ELF-1 (cell line): Measurements from ENCODE around the gene ZNG1C.
"Not testable (repeated sequence)": the region's sequence is repeated elsewhere in the genome, so short reads cannot be mapped to it uniquely, and the experiment has no call there.

Source experiments
- DNase-seq: peaks from one replicate; pipeline ENCODE4 v3.0.0-alpha.2; 2016; ENCODE audit warnings: low read depth, low spot score

Gene ZNG1C

DNA sequence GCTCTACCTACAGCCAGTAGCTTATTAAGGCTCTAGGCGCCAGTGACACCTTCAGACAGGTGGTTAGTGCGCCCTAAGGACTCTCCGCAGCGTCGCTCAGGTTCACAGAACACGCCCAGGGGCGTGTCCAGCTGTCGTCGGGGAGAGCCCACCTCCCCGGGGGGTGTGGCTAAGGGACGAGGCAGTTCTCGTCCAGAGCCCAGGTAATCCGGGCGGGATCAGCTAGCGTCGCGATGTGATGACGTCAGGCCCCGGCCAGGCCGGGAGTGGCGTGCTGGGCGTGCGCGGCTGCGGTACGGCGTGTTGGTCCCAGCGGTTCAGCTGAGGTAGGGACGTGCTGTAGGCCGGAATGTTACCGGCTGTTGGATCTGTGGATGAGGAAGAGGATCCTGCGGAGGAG lies at the start of gene ZNG1C:
Gene ZNG1C, plus strand, starts transcription at position 301 of the 400 bp plus-strand sequence. Its CDS starts 49 bp downstream, at position 350.
- DNase-seq = not testable (repeated sequence)

DNA sequence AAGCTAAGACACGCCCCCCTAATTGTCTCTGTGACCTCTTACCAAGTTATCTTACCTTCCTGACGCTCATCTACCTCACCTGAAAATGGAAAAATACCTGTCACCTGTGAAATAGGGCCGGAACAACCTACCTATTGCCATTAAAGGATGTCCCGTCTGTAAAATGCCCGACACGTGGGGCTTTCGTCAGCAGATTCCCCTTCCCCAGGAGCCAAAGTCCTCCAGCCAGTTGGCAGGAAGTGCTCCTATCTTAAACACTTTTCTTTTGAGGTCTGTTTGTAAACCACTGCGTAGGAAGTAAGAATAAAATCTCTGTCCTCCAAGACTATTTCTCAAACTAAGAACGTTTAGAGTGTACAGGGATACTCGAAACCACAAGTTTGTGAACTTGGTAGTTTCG lies 654 bp downstream of the ZNG1C start:
- not testable (repeated sequence) for DNase-seq

DNA sequence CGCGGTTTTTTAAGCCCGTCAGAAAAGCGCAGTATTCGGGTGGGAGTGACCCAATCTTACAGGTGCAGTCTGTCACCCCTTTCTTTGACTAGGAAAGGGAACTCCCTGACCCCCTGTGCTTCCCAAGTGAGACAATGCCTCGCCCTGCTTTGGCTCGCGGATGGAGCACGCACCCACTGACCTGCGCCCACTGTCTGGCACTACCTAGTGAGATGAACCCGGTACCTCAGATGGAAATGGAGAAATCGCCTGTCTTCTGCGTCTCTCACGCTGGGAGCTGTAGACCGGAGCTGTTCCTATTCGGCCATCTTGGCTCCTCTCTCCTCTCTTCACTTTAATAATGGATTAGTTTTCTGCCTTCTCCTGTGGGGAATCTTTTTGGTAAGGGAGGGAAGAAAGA lies 39.3 kb downstream of the ZNG1C start:
- not testable (repeated sequence) for DNase-seq

DNA sequence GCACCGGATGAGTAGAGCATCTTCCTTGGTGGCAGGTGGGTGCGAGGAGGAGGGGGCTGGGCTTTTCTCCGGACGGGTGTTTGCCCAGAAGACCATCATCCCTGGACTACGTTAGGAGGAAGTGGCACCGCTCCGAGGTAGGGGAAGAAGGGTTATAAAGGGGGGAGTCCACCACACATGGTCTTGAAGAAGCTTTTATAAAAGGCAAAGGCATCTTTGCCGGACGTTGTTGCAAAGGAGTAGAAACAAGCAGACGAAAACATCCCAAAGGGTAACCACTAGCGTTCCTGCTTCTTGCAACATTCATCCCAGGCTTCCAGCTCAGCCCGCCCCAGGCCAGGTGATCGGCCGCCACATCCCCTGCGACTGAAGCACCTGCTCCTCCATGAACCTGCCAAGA lies 60.8 kb downstream of the ZNG1C start, which contains the start of gene FOXD4L3:
Gene FOXD4L3, plus strand, starts transcription at position 301 of the 400 bp plus-strand sequence. Its CDS starts 85 bp downstream, at position 386.
- not testable (repeated sequence) for DNase-seq

DNA sequence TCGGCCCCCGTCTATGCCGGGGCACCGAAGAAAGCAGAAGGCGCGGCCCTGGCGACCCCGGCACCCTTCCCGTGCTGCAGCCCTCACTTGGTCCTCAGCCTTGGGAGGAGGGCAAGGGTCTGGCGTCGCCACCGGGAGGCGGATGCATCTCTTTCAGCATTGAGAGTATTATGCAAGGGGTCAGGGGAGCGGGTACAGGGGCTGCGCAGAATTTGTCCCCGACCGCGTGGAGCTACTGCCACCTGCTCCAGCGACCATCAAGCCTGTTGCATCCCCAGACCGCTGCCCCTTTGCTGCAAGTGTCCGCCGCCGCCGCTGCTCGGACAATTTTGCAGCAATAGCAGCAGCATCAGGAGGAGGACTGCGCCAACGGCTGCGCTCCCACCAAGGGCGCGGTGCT lies 62.0 kb downstream of the ZNG1C start:
- DNase-seq = not testable (repeated sequence)

DNA sequence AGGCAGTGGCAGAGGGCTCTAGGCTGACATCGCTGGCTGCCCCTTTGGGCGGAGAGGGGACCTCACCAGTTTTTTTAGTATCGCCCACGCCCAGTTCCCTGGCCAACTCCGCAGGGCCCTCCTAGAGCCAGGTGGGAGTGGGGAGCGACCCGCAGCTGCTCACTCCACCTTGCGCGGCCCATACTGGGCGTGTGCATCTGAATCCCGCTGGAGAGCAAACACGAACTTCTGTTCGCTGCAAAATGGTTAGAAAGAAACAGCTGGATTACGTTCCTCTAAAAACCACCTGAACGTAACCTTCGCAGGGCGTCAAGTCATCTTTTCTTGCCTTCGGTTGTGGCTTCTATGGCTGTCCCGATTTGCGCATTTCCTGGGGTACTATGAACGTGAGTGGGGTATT lies 62.4 kb downstream of the ZNG1C start:
- not testable (repeated sequence) for DNase-seq

DNA sequence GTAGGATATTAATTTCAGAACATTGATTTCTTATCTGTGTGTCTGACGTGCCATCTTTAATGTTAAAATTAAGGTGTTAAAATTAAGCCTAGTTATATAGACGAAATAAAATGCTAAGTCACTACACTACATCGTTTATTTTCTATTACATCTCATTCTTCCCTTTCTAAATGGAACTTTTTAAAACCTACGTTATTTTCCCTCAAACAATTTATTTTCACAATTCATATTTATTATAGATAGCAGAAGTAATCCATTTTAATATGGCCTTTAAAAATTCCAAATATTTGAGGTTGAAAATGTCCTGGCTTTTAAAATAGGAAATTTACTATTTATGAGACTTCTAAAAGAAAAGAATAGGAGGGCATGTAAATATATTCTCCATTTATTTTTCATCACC lies 63.0 kb downstream of the ZNG1C start:
- not testable (repeated sequence) for DNase-seq

DNA sequence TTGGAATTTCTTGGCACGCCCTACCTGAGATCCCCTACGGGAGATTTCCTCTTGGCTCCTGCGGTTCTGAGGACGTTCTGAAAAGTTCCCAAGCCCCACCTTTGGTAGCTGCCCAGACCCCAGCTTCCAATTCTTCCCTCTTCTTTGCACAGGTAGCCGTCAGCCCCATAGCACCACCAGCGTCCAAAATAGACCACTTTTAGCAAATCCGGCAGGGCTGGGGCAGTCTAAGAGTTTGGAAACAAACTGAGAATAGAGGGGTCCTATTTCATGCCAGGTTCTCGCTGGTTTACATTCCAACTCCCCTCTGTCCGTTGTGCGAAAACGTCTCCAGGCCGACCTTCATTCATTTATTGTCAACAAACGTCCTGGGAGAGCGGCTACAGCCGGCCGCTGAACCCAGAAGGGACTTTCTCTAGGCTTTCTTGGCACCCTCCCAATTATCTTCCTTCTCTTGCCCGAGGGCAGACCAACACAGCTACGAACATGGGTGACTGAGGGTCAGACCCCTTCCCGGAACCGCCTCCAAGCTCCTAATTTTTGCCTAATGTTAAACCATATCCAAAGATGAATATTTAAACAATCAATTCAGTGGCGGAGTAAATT lies 64.0 kb downstream of the ZNG1C start:
- DNase-seq = not testable (repeated sequence)

DNA sequence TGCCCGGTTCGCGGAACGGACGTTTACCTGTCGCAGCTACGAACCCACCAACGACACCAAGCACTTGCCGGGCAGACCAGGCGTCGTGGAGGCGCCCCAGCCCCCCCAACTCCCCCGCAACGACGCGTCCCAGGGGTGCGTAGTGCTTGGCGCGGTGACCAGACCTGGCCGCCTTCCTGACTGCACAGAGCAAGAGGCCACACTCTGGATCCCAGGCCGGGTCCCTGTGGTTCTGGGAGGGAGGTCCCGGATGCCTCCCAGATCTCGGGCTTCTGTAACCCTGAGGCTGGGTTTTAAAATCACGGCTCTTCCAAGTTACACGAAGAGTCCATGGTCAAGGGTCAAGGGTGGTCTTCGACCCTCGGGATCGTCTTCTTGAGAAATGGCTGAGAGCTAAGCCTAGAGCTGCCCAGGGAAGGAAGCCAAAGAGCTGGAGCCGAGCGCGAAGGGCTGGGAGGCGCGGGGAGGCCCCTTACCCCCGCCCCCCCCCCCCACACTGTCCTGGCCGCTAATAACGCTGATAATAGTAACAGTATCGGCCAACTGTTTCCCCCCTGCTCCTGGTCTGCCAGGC lies 64.7 kb downstream of the ZNG1C start:
- DNase-seq = peak; percentile 1

DNA sequence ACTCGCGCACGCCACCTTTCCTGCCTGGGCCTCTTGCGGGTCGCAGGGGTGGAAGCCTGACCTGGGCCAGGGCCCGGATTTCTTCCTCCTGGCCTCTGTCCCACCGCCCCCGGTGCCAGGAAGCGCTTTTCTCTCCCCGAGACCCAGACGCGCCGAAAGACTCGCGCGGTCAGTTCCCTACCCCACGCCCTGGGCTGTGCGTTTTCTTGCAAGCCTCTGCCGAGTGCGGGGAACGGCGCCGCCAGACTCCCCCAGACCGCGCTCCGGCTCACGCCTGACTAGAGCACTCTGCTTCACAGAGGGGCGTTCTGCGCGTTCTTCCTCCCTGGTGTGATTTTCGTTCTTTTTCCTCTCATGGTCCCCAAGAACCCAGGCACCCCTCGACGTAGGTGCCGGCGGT lies 65.3 kb downstream of the ZNG1C start:
- DNase-seq = not testable (repeated sequence)

DNA sequence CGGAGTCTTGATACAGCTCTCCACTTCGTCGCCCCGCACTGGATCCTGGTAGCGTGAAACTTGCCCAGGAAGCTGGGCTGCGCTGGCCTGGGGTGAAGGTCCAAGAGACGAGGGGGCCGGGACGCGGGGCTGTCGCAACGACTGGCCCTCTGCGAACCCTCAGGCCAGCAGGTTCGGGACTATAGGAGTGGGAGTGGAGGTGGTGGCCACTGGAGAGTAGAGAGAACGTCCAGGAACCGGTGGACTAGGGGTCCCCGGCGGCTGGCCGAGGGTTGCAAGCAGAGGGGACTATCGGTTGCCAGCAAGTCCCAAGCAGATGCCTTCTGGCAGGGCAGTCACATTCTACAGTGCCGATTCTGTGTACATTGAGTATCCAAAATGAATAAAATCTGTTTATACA lies 65.9 kb downstream of the ZNG1C start:
- not testable (repeated sequence) for DNase-seq

DNA sequence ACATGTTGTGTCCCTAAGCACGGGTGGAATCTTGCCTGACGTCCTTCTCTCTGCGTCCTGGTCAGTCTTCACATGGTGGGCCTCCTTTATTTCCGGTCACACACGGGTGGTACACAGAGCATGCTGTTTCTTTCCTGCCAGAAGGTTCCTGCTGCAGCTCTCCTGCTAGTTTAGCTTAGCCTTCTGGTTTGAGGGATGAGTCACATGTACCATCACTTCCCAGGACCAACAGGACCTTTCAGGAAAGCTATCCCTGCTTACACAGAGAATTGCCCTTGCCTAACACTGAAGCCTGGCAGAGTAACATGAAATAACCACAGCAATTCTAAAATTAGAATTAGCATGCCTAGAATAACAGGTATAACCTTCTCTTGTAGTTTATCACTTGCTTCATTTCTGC lies 69.4 kb downstream of the ZNG1C start:
- not testable (repeated sequence) for DNase-seq

DNA sequence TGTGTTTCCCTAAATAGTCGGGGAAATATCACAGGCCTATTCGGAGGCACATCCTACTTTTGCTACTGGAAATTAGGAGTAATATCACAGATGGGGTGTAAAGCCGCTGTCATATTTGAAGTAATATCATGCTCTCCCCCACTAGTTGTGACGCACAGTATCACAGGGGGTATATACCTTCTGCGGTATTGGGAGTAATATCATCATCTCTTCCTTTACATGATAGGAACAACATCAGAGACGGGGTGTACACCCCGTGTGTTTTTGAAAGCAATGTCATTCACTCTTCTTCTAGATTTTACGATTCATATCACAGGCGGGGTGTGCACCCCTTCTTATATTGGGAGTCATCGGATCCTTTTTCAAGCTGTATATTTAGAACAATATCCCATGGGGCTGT lies 76.4 kb downstream of the ZNG1C start:
- DNase-seq = not testable (repeated sequence)

DNA sequence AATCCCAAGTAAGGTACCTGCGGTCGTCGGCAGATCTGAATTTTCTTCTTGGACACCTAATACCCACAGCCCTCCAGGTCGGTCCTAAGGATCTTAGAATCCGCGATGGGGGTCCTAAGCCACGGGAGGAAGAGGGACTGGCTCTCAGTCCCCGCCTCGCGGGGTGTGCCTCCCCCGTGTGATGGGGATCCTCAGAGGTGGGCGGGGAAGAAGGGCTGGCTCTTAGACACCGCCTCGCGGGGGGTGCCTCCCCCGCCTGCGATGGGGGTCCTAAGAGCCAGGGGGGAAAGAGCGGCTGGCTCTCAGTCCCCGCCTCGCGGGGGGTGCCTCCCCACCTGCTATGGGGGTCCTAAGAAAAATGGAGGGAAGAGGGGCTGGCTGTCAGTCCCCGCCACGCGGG lies 82.0 kb downstream of the ZNG1C start:
- not testable (repeated sequence) for DNase-seq

DNA sequence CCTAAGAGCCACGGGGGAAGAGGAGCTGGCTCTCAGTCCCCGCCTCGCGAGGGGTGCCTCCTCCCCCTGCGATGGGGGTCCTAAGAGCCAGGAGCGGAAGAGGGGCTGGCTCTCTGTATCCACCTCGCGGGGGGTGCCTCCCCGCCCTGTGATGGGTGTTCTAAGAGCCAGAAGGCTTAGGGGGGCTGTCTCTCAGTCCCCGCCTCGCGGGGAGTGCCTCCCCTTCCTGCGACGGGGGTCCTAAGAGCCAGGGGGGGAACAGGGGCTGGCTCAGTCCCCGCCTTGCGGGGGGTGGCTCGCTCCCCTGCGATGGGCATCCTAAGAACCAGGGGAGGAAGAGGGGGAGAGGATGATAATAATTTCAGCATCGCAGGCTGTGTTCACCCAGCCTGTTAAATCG lies 82.7 kb downstream of the ZNG1C start:
- DNase-seq = not testable (repeated sequence)

DNA sequence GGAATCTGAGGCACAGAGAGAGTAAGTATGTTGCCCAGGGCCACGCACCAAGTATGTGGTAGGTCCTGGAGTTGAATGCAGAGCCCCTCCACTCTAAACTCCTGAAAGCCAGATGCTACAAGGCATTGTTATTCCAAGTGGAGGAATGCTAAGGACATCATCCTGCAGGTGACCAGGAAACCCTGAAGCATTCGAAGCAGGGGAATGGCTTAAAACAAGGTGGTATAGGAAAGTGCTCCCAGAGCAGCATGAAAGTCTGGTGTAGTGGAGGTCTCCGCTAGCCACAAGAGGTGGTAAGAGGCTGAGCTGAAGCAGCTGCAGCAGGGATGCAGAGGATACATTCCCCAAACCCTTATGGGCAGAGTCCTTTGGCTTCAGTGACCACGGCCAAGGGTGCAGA lies 87.3 kb downstream of the ZNG1C start:
- not testable (repeated sequence) for DNase-seq

DNA sequence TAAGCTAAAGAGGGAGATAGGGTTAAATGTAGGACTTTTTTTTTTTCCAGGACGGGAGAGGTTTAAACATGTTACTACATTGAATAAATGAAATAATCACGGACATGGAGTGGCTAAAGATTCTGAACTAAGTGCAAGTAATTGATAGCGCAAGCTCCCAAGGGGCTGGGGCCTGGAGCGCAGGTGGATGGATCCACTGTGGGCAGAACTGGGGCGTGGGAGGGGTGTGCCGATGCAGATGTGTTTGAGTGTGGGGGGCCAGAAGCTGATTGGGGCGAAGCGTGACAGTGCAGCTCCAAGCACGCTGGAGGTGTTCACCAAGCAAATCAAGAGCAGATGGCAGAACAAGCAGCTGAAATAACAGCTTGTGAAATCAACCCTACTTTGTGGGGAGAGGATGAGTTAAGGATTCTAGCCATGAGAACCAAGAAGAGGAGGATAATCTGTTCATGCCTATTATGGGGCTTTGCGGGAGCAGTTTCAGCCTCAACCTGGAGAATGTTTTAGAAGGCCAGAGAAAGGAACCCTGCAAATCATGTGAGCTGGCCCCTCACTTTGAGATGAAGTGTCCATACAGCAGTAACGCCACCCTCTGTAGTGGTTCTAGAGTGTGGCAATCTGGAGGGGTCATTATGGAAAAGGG lies 88.9 kb downstream of the ZNG1C start:
- DNase-seq = not testable (repeated sequence)

DNA sequence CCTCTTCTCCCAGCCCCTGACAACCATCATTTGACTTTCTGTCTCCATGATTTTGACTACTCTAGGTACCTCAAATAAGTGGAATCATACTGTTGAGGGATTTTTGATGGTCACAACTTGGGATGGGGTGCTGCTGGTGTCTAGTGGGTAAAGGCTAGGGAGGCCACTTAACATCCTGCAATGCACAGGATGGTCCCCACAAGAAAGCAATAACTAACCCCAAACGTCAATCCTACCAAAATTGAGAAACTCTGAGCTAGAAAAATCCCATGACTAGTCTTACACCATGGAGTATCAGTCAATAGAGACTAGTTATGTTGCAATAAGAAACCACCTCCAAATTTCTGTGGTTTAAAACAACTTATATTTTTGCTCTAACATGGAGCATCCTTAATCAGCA lies 90.3 kb downstream of the ZNG1C start:
- DNase-seq = not testable (repeated sequence)

DNA sequence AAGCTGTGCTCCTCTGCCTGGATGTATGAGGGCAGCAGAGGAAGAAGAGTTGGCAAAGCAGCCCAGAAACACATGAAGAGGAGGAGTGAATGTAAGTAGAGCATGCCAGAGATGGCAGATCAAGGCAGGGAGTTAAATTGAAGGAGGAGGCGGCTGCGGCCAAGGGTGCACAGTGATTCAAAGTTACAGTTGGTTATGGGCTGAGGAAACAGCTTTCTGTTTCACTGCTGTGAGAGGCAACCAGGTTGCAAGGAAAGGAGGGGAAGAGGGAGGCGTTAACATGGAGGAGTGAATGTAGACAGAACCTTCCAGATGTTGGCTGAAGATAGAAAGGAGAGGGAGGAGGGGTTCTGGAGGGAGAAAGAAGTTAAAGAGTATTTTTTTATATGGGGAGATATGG lies 94.2 kb downstream of the ZNG1C start:
- not testable (repeated sequence) for DNase-seq

DNA sequence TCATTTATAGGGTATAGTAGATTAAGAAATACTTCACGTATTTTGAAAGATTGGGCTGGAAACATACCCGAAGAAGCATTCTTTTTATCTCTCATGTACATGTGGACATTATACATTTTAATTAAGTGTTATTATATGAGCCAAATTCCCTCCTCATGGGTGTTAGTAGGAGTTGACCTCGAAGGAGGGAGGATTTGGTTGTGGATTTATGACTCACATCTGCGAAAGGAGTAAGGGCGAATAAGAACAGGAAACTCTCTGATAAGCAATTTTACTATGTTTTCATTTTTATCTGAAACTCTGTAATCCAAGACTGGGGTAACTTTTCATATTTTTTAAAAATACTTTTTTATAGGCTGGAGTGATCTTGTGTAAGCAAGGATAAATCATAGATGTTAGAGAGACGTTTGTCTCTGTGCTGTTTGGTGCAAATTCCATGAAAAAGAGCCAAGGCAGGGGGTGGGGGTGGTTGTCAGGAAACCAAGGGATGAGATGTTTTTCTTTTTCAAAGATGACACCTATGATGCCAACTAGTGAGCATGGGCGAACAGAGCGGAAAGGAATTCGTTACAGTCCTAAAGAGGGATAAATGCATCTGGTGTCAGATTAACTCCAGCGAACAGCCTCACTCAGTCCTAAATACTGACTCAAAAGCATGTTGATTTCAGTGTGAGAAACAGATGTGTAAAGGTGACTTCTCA lies 95.0 kb downstream of the ZNG1C start:
- DNase-seq = not testable (repeated sequence)

DNA sequence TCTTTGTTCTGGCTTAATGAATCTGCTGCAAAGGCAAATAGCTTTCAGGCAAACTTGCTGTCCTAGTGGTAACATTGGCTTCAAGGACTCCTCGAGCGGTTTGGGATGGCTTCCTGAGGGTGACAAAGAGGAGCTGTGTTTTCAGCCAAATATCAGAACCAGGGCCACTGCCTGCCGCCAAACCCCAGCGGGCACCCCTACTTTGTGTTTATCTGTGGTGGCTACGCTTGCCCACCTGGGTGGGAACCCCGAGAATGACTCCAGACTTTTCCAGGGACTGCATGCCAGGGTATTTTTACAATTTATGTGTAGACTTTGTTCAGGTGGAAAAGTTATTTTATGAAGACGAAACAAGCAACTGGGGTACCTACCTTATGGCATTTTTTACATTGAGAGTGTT lies 96.2 kb downstream of the ZNG1C start:
- not testable (repeated sequence) for DNase-seq
